Kidney epithelial cell (primary cell): Measurements from ENCODE around the gene NABP2. TPM values are rescaled to one million over a fixed set of nuclear protein-coding genes. Genes with fewer than 3 reads are reported as not detected.

Experiments
- DNase-seq: peaks from one replicate; pipeline ENCODE4 v3.0.0-alpha.2; 2010; ENCODE audit warnings: low read depth
- H3K27me3 ChIP-seq: 2 replicates; pipeline ENCODE4 v1.6.0; 2011; ENCODE audit warnings: low read length; ENCODE audit not compliant: control insufficient read depth, insufficient read depth
- H3K36me3 ChIP-seq: 2 replicates; pipeline ENCODE4 v1.5.1; 2011; ENCODE audit warnings: low read length; ENCODE audit not compliant: control insufficient read depth, insufficient read depth
- H3K4me3 ChIP-seq: 2 replicates; pipeline ENCODE4 v1.5.1; 2011; ENCODE audit warnings: low read depth, mild to moderate bottlenecking, control low read depth, low read length
- CTCF ChIP-seq: IDR thresholded peaks from 2 replicates; pipeline ENCODE4 v1.5.1; 2011; ENCODE audit warnings: mild to moderate bottlenecking, moderate library complexity, low read length, control low read depth, inconsistent platforms; ENCODE audit not compliant: insufficient read depth, poor library complexity, severe bottlenecking
- total RNA-seq: library from RNA; depleted of rRNA; stranded (reverse); fragments of >200 nt; gene quantifications from 2 replicates; pipeline ENCODE4 v1.2.3, GENCODE V29; 2015

Gene NABP2
- total RNA-seq, 1 donor from 2014 or later: 47.6 TPM

- DNase-seq: no peak
- no peaks in the 10 kb centered on the region for H3K27me3 ChIP-seq
- no peak for TF ChIP-seq CTCF
- H3K36me3 ChIP-seq: no peaks in the 10 kb centered on the region
- peak overlapping the region; percentile 65 for H3K4me3 ChIP-seq
These were observed 812 bp downstream of the NABP2 start for GRCh38 chr12:56224954-56225353.

GRCh38 chr12:56229082-56229481 lies 4.9 kb downstream of the NABP2 start:
- DNase-seq: no peak
- Histone ChIP-seq H3K4me3 (no peak overlapping the region), H3K36me3 (no peaks in the 10 kb centered on the region), H3K27me3 (no peaks in the 10 kb centered on the region)
- no peak for TF ChIP-seq CTCF

GRCh38 chr12:56229916-56230431 lies 5.8 kb downstream of the NABP2 start, which contains the start of gene SLC39A5:
Gene SLC39A5, plus strand, starts transcription at chr12:56230051. Its CDS starts 1,224 bp downstream, at chr12:56231275.
- DNase-seq: no peak
- no peak within 1 kb of the TSS for H3K4me3 ChIP-seq
- no peaks in the 10 kb centered on the region for H3K36me3 ChIP-seq
- no peak for TF ChIP-seq CTCF
- H3K27me3 ChIP-seq: no peaks in the 10 kb centered on the region

- H3K4me3 ChIP-seq: no peak overlapping the region
These were observed 6.5 kb downstream of the NABP2 start for GRCh38 chr12:56230432-56231183.

GRCh38 chr12:56231184-56231582 lies 7.0 kb downstream of the NABP2 start:
- no peak for DNase-seq
- no peaks in the 10 kb centered on the region for H3K36me3 ChIP-seq
- TF ChIP-seq CTCF: no peak
- no peak overlapping the region for H3K4me3 ChIP-seq
- no peaks in the 10 kb centered on the region for H3K27me3 ChIP-seq

More at GRCh38 chr12:56230432-56231183, 6.5 kb downstream of the NABP2 start:
- DNase-seq: no peak
- Histone ChIP-seq H3K27me3 (no peaks in the 10 kb centered on the region), H3K36me3 (no peaks in the 10 kb centered on the region)
- no peak for TF ChIP-seq CTCF
